DND-41 (cell line): ENCODE measurements around the gene TALDO1.

ENCODE experiments used
- ATAC-seq: fragments of 200-7000 bp; cut with Tn5 transposase; 3 replicates; pipeline ENCODE4 v1.9.1; 2021; ENCODE audit warnings: low read depth; ENCODE audit not compliant: insufficient read depth
- DNase-seq: peaks from one replicate; pipeline ENCODE4 v3.0.0-alpha.2; 2020
- H2AFZ ChIP-seq: 2 replicates; pipeline ENCODE4 v1.6.0; 2012; ENCODE audit warnings: low read depth, low read length
- H3K27ac ChIP-seq: 2 replicates; pipeline ENCODE4 v1.5.1; 2012; ENCODE audit warnings: low read length, inconsistent platforms
- H3K27me3 ChIP-seq: fragments of 200-600 bp; sonication (generic); 2 replicates; pipeline ENCODE4 v1.6.0; 2012; ENCODE audit warnings: low read length, mild to moderate bottlenecking, inconsistent platforms; ENCODE audit not compliant: insufficient read depth, poor library complexity
- H3K36me3 ChIP-seq: 2 replicates; pipeline ENCODE4 v1.5.1; 2012; ENCODE audit warnings: low read length, inconsistent platforms; ENCODE audit not compliant: insufficient read depth
- H3K4me1 ChIP-seq: 2 replicates; pipeline ENCODE4 v1.5.1; 2012; ENCODE audit warnings: mild to moderate bottlenecking, low read length; ENCODE audit not compliant: insufficient read depth
- H3K4me2 ChIP-seq: 2 replicates; pipeline ENCODE4 v1.6.0; 2012; ENCODE audit warnings: mild to moderate bottlenecking, moderate library complexity, low read length, inconsistent platforms; ENCODE audit not compliant: insufficient read depth
- H3K4me3 ChIP-seq, 2 experiments: fragments of 200-600 bp in 1 of 2; shearing (Covaris generic) in 1 of 2; 2 replicates each; pipeline ENCODE4 v1.5.1; 2012 to 2016; ENCODE audit warnings: inconsistent platforms in 2 of 2, low read length in 2 of 2, mild to moderate bottlenecking in 2 of 2, low read depth in 1 of 2, moderate library complexity in 1 of 2
- H3K79me2 ChIP-seq: 2 replicates; pipeline ENCODE4 v1.6.0; 2012; ENCODE audit warnings: low read length, inconsistent platforms; ENCODE audit not compliant: insufficient read depth
- H3K9ac ChIP-seq: 2 replicates; pipeline ENCODE4 v1.6.0; 2012; ENCODE audit warnings: low read depth, mild to moderate bottlenecking, inconsistent platforms, low read length, moderate library complexity
- H3K9me3 ChIP-seq: 2 replicates; pipeline ENCODE4 v1.5.1; 2012; ENCODE audit warnings: low read length, moderate library complexity, mild to moderate bottlenecking, inconsistent platforms; ENCODE audit not compliant: insufficient read depth, severe bottlenecking
- H4K20me1 ChIP-seq: 2 replicates; pipeline ENCODE4 v1.6.0; 2012; ENCODE audit warnings: low read length; ENCODE audit not compliant: insufficient read depth
- EZH2 ChIP-seq: IDR thresholded peaks from 3 replicates; pipeline ENCODE4 v1.6.1; 2012; ENCODE audit warnings: borderline replicate concordance, low read depth, mild to moderate bottlenecking, moderate library complexity, low read length, inconsistent platforms; ENCODE audit not compliant: severe bottlenecking
- TF ChIP-seq, protein P1 (sequence below): IDR thresholded peaks from 2 replicates; pipeline ENCODE4 v1.5.1; 2012; ENCODE audit warnings: borderline replicate concordance, low read length, moderate library complexity, mild to moderate bottlenecking; ENCODE audit not compliant: poor library complexity, severe bottlenecking; ENCODE audit errors: extremely low read depth

The TALDO1 gene

DNA sequence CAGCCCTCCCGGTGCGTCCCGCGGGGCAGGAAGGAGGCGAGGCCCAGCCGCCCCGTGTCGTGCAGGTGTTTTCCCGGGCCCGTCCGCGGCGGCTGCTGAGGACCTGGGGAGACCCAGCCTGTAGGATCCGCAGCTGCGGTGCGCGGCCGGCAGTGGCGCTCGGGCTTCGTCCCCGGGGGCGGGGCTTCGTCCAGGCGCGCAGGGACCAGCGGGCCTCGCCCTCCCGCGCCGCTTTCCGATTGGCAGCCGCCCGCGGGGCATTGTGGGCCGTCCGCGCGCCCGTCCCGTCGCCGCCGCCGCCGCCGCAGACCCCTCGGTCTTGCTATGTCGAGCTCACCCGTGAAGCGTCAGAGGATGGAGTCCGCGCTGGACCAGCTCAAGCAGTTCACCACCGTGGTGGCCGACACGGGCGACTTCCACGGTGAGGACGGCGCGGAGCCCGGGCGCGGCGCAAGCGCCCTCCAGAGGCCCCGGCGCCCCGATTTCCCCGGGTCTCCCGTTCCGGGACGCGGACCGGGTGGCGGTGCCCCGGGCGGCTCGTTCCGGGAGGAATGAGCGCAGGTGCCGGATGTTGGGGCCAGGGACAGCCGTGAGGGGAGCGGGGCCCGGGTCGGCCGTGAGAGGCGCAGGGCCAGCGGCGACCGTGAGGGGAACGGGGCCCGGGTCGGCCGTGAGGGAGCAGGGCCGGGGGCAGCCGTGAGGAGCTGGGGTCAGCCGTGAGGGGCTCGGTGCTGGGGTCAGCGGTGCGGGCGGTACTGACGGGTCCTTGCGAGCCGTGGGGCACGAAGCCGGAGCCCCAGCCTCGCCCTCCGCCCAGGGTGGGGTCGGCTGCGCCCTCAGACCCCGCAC lies at the start of gene TALDO1:
Gene TALDO1 (plus strand): TSS at position 307 of the 849 bp plus-strand sequence. CDS start 18 bp downstream, at position 325.
- peaks cover 30% of the 10 kb centered on the region for H3K4me1 ChIP-seq
- peaks cover 23% of the 10 kb centered on the region for H4K20me1 ChIP-seq
- H3K27ac ChIP-seq: peak within 1 kb of the TSS; percentile 80
- DNase-seq: peak; percentile 80
- peak within 1 kb of the TSS; percentile 88 for H3K9ac ChIP-seq
- ATAC-seq: peak; percentile 81
- H3K27me3 ChIP-seq: no peaks in the 10 kb centered on the region
- H3K36me3 ChIP-seq: peaks cover 14% of the 10 kb centered on the region
- H3K9me3 ChIP-seq: no peaks in the 10 kb centered on the region
- H3K79me2 ChIP-seq: peaks cover 57% of the 10 kb centered on the region
- peak within 1 kb of the TSS; percentile 94 for H3K4me2 ChIP-seq
- peak within 1 kb of the TSS; percentile 96 for H2AFZ ChIP-seq
- no peak for TF ChIP-seq EZH2
- TF ChIP-seq, protein P1, sequence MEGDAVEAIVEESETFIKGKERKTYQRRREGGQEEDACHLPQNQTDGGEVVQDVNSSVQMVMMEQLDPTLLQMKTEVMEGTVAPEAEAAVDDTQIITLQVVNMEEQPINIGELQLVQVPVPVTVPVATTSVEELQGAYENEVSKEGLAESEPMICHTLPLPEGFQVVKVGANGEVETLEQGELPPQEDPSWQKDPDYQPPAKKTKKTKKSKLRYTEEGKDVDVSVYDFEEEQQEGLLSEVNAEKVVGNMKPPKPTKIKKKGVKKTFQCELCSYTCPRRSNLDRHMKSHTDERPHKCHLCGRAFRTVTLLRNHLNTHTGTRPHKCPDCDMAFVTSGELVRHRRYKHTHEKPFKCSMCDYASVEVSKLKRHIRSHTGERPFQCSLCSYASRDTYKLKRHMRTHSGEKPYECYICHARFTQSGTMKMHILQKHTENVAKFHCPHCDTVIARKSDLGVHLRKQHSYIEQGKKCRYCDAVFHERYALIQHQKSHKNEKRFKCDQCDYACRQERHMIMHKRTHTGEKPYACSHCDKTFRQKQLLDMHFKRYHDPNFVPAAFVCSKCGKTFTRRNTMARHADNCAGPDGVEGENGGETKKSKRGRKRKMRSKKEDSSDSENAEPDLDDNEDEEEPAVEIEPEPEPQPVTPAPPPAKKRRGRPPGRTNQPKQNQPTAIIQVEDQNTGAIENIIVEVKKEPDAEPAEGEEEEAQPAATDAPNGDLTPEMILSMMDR: peak; percentile 28
- peak within 1 kb of the TSS; percentile 51 to 83 for H3K4me3 ChIP-seq

DNA sequence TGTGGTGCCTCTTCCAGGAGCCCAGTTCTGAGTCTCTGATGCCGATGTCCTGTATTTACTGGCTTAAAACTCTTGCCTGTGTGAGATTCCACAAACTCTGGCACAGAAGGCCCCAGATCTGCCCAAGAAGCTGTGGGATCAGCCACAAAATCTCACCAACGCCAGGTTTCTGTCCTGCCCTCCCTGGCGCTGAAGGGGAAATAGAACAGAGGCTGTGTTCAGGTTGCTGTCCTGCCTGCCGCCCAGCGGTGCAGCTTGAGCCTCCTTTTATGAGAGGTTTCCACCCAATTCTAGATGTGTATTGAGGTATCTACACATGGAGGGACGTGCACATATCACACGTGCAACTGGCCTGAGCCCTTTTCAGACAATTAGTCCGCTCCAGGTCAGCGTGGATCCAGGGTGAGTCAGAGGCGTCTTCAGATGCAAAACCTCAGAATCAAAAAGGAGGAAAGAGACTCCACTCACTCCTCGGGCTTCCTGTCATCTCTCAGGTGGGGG lies 49.4 kb upstream of the TALDO1 start:
- DNase-seq: no peak
- H3K27me3 ChIP-seq: no peaks in the 10 kb centered on the region
- peak overlapping the region; percentile 93; the same call in 1 of the 2 replicates for H3K9ac ChIP-seq
- peaks cover 13% of the 10 kb centered on the region for H4K20me1 ChIP-seq
- no peak overlapping the region for H2AFZ ChIP-seq
- no peak overlapping the region for H3K4me3 ChIP-seq
- no peaks in the 10 kb centered on the region for H3K9me3 ChIP-seq
- H3K79me2 ChIP-seq: peaks cover 52% of the 10 kb centered on the region
- no peak overlapping the region for H3K4me2 ChIP-seq
- no peak overlapping the region for H3K27ac ChIP-seq
- no peak for TF ChIP-seq EZH2
- TF ChIP-seq, protein P1: no peak
- peaks cover 19% of the 10 kb centered on the region for H3K36me3 ChIP-seq
- peaks cover 31% of the 10 kb centered on the region for H3K4me1 ChIP-seq
- no peak for ATAC-seq

DNA sequence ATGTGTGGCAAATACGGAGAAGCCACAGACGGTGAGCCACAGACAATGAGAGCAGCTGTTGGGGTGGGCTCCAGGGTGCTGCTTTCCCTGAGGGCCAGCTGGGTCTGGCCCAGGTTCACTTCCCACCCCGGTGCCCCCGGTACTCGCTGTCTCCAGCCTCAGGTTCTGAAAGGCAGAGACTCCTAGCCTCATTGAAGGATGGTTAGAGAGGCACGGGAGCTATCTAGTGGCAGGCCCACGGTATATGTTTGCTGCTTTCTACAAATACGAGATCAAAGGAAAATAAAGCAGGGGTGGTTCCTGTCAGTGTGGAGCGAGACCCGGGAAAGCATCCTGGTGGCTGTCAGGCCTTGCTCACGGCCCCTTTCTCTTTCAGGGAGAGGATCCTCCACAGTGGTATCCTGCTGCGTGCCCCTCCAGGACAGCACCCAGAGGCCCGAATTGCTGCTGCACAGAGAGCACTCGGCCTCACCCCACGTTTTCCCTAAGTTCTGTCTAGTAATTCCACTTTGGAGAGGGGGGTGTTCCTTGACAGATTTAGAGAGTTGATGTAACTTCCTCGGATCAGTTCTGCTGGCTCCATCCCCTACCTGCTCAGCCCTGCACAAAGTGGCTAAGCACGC lies 48.7 kb upstream of the TALDO1 start:
- TF ChIP-seq, protein P1: no peak
- TF ChIP-seq EZH2: no peak
- Histone ChIP-seq H3K36me3 (peaks cover 21% of the 10 kb centered on the region), H3K9ac (no peak overlapping the region; the same call in 1 of the 2 replicates), H3K27me3 (no peaks in the 10 kb centered on the region), H3K4me1 (peaks cover 23% of the 10 kb centered on the region), H3K79me2 (peaks cover 44% of the 10 kb centered on the region), H3K4me2 (no peak overlapping the region), H3K4me3 (no peak overlapping the region), H3K27ac (no peak overlapping the region), H2AFZ (no peak overlapping the region), H3K9me3 (no peaks in the 10 kb centered on the region), H4K20me1 (peaks cover 10% of the 10 kb centered on the region)
- ATAC-seq (no peak), DNase-seq (no peak)
